ENCODE measurements around the gene DGKQ.

GRCh38 chr4:917466-917865, 55.9 kb downstream of the DGKQ start:
- TF ChIP-seq, protein P1, sequence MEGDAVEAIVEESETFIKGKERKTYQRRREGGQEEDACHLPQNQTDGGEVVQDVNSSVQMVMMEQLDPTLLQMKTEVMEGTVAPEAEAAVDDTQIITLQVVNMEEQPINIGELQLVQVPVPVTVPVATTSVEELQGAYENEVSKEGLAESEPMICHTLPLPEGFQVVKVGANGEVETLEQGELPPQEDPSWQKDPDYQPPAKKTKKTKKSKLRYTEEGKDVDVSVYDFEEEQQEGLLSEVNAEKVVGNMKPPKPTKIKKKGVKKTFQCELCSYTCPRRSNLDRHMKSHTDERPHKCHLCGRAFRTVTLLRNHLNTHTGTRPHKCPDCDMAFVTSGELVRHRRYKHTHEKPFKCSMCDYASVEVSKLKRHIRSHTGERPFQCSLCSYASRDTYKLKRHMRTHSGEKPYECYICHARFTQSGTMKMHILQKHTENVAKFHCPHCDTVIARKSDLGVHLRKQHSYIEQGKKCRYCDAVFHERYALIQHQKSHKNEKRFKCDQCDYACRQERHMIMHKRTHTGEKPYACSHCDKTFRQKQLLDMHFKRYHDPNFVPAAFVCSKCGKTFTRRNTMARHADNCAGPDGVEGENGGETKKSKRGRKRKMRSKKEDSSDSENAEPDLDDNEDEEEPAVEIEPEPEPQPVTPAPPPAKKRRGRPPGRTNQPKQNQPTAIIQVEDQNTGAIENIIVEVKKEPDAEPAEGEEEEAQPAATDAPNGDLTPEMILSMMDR (conservative IDR thresholded peaks at IDR 0.05; ENCODE audit: low read depth, low read length): no peak
- TF ChIP-seq EZH2 (IDR thresholded peaks at IDR 0.05; ENCODE audit: low read length, unreplicated experiment): no peak

All from PC-3 (cell line).